Measurements from ENCODE around the gene TAF15.

Gene TAF15

GRCh38 chr17:35773679-35774425, 35.4 kb upstream of the TAF15 start:
- no peaks in the 10 kb centered on the region for H3K36me3 ChIP-seq (replicated peaks; ENCODE audit: low read depth, low read length)
- H3K4me2 ChIP-seq (ENCODE audit: low read length), result no peak overlapping the region
- TF ChIP-seq EZH2phosphoT487 (IDR thresholded peaks at IDR 0.05; ENCODE audit: low read depth) (no peak), CTCF (IDR thresholded peaks at IDR 0.05; ENCODE audit: low read depth, low read length) (no peak)
- H3K27ac ChIP-seq (ENCODE audit: low read length), result no peak overlapping the region
- H3K4me1 ChIP-seq (ENCODE audit: low read length), result no peaks in the 10 kb centered on the region
- H3K79me2 ChIP-seq (ENCODE audit: low read length), result no peaks in the 10 kb centered on the region
- H3K9me3 ChIP-seq (ENCODE audit: insufficient read depth, low read length), result no peaks in the 10 kb centered on the region
- no peaks in the 10 kb centered on the region for H4K20me1 ChIP-seq (ENCODE audit: insufficient read depth, low read length)
- no peak overlapping the region for H3K4me3 ChIP-seq (ENCODE audit: low read length)
- no peak overlapping the region for H3K9ac ChIP-seq (ENCODE audit: low read length)
- peaks cover 43% of the 10 kb centered on the region for H3K27me3 ChIP-seq (ENCODE audit: low read depth, low read length)
- no peak overlapping the region for H2AFZ ChIP-seq (ENCODE audit: low read depth, low read length)

GRCh38 chr17:35774499-35774898, 34.8 kb upstream of the TAF15 start:
- Histone ChIP-seq H3K4me2 (ENCODE audit: low read length) (no peak overlapping the region), H3K27me3 (ENCODE audit: low read depth, low read length) (peaks cover 46% of the 10 kb centered on the region), H3K9ac (ENCODE audit: low read length) (no peak overlapping the region), H3K27ac (ENCODE audit: low read length) (no peak overlapping the region), H3K9me3 (ENCODE audit: insufficient read depth, low read length) (no peaks in the 10 kb centered on the region), H3K36me3 (replicated peaks; ENCODE audit: low read depth, low read length) (no peaks in the 10 kb centered on the region), H4K20me1 (ENCODE audit: insufficient read depth, low read length) (no peaks in the 10 kb centered on the region), H2AFZ (ENCODE audit: low read depth, low read length) (no peak overlapping the region), H3K79me2 (ENCODE audit: low read length) (no peaks in the 10 kb centered on the region), H3K4me3 (ENCODE audit: low read length) (no peak overlapping the region), H3K4me1 (ENCODE audit: low read length) (no peaks in the 10 kb centered on the region)
- TF ChIP-seq EZH2phosphoT487 (IDR thresholded peaks at IDR 0.05; ENCODE audit: low read depth) (no peak), CTCF (IDR thresholded peaks at IDR 0.05; ENCODE audit: low read depth, low read length) (no peak)

- H3K9me3 ChIP-seq (ENCODE audit: insufficient read depth, low read length), result no peaks in the 10 kb centered on the region
- no peaks in the 10 kb centered on the region for H3K4me1 ChIP-seq (ENCODE audit: low read length)
- H3K27me3 ChIP-seq (ENCODE audit: low read depth, low read length), result peaks cover 49% of the 10 kb centered on the region
- H3K27ac ChIP-seq (ENCODE audit: low read length), result no peak overlapping the region
- no peak overlapping the region for H3K4me3 ChIP-seq (ENCODE audit: low read length)
- no peaks in the 10 kb centered on the region for H4K20me1 ChIP-seq (ENCODE audit: insufficient read depth, low read length)
- H3K9ac ChIP-seq (ENCODE audit: low read length), result no peak overlapping the region
- no peaks in the 10 kb centered on the region for H3K79me2 ChIP-seq (ENCODE audit: low read length)
- no peak overlapping the region for H2AFZ ChIP-seq (ENCODE audit: low read depth, low read length)
- no peak overlapping the region for H3K4me2 ChIP-seq (ENCODE audit: low read length)
- no peaks in the 10 kb centered on the region for H3K36me3 ChIP-seq (replicated peaks; ENCODE audit: low read depth, low read length)
- no peak for TF ChIP-seq CTCF (IDR thresholded peaks at IDR 0.05; ENCODE audit: low read depth, low read length)
- TF ChIP-seq EZH2phosphoT487 (IDR thresholded peaks at IDR 0.05; ENCODE audit: low read depth), result no peak
These were observed 34.2 kb upstream of the TAF15 start for GRCh38 chr17:35775039-35775438.

- Histone ChIP-seq H3K9ac (ENCODE audit: low read length) (no peak overlapping the region), H3K36me3 (replicated peaks; ENCODE audit: low read depth, low read length) (no peaks in the 10 kb centered on the region), H3K4me1 (ENCODE audit: low read length) (no peaks in the 10 kb centered on the region), H3K4me3 (ENCODE audit: low read length) (no peak overlapping the region), H3K79me2 (ENCODE audit: low read length) (no peaks in the 10 kb centered on the region), H3K27ac (ENCODE audit: low read length) (no peak overlapping the region), H3K9me3 (ENCODE audit: insufficient read depth, low read length) (no peaks in the 10 kb centered on the region), H2AFZ (ENCODE audit: low read depth, low read length) (no peak overlapping the region), H3K27me3 (ENCODE audit: low read depth, low read length) (peaks cover 49% of the 10 kb centered on the region), H4K20me1 (ENCODE audit: insufficient read depth, low read length) (no peaks in the 10 kb centered on the region), H3K4me2 (ENCODE audit: low read length) (no peak overlapping the region)
- TF ChIP-seq EZH2phosphoT487 (IDR thresholded peaks at IDR 0.05; ENCODE audit: low read depth) (no peak), CTCF (IDR thresholded peaks at IDR 0.05; ENCODE audit: low read depth, low read length) (no peak)
These were observed 33.7 kb upstream of the TAF15 start for GRCh38 chr17:35775583-35775982.

Measured in OCI-LY3 (cell line).